Retinal pigment epithelial cell (primary cell): Measurements from ENCODE around the gene TUBGCP2.
A peak's percentile ranks its signal among the peaks of the same experiment; 100 is the strongest.

Source experiments
- DNase-seq: peaks from one replicate; pipeline ENCODE4 v3.0.0-alpha.2; 2010; ENCODE audit warnings: low read depth
- H3K4me3 ChIP-seq: 2 replicates; pipeline ENCODE4 v1.5.1; 2011; ENCODE audit warnings: mild to moderate bottlenecking, low read length, control low read depth, moderate library complexity
- CTCF ChIP-seq: conservative IDR thresholded peaks from 2 replicates; pipeline ENCODE4 v1.5.1; 2011; ENCODE audit warnings: low read depth, low read length, control low read depth, inconsistent platforms

Gene TUBGCP2

DNA sequence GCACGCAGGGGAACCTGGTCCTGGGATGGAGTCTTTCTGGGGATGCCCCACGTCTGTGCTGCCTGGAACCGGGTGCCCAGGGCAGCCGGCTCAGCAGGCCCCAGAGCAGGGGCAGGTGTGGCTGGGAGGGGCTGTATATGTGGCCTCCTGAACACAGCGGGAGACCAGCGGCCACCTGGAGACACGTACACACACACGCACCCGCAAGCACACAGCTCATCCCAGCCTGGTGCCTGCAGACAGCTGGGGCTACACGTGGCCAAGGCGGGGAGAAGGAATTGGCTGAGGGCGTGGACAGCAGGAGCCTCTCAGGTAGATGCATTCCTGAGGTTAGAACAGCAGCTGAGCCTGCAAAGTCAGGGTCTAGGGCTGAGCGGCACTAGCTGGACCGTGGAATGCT, 46.0 kb downstream of the TUBGCP2 start:
- TF ChIP-seq CTCF, result no peak
- no peak overlapping the region for H3K4me3 ChIP-seq
- DNase-seq, result no peak

DNA sequence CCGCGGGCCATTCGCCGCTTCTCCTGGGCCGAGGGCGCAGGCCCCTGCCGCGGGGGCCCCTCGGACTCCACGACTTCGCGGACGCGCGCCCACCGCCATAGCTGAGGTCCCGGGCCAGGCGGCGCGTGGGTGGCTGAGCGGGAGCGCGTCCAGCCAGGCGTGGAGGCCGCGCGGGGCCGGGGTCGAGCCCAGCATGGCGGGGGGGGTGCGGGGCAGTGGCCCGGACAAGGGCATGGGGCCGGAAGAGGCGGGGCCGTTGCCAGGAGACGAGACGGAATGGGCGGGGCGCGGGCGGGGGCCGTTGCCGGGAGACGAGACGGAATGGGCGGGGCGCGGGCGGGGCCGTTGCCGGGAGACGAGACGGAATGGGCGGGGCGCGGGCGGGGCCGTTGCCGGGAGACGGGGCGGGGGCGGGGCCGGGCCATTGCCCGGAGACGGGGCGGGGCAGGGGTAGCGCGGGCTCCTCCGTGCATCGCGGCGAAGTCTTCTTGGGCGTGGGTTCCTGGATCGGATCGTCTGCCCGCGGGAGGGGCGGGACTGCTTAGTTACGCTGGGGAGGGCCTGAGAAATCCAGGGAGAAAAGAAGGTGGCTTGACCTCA, 46.8 kb downstream of the TUBGCP2 start:
- TF ChIP-seq CTCF, result no peak
- DNase-seq, result no peak
- peak overlapping the region; percentile 43 for H3K4me3 ChIP-seq

GRCh38 chr10:133260895-133261725, 47.6 kb downstream of the TUBGCP2 start:
- DNase-seq, result no peak
- peak overlapping the region; percentile 38 for H3K4me3 ChIP-seq
- TF ChIP-seq CTCF, result no peak

DNA sequence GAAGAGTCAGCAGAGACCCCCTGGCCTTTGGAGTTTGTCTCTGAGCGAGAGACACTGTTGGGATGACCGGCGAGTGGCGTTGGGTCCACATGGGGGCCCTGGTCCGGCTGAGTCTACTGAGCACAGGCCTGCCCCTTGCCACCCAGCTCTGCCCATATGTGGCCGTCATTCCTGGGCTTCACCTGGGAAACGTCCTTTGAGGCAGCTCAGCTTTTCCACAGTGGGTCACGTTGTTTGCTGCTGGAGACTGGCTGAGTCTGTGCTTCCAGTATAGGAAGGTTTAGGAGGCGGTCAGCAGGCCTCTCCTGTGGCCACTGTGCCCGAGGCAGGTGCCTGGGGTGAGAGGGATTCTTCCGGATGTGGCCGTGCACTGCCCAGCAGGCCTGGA, 49.1 kb downstream of the TUBGCP2 start:
- DNase-seq, result no peak
- TF ChIP-seq CTCF, result no peak

DNA sequence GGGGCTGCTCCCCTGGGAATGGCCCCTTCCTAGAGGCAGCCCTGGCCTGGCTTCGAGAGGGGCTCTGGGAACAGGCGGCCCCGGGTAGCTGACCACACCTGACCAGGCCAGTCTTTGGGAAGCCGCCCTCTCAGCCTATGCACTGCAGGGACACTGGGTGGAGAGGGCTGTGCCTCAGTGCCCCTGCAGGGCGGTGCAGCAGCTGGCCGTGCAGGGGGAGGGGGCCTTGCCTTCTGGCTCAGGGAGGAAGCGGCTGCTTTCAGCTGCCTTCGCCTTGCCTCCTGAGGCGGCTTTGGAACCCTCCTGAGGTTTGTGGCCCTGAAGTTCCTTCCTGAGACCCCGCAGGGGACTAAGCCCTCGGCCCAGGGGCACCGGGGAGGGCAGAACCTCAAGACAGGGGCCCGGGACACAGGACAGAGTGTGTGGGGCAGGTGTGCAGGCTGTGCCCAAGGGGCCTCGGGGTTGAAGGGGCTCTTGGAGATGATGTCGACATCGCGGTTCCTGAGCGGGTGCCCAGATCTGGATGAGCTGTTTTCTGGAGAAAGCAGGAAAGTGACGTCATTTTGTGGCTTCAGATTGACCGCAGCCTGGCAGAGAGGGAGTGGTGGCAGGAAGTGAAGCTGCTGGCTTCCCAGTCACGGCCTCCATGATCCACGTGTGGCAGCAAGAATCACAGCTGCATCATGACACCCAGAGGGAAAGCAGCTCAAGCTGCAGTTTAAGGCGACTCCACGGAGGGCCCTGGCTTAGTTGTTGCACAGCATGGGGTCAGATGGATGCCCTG, 49.7 kb downstream of the TUBGCP2 start:
- H3K4me3 ChIP-seq, result no peak overlapping the region
- no peak for TF ChIP-seq CTCF
- peak; percentile 93 for DNase-seq

More for the DNA sequence above, 49.1 kb downstream of the TUBGCP2 start:
- no peak overlapping the region for H3K4me3 ChIP-seq

DNA sequence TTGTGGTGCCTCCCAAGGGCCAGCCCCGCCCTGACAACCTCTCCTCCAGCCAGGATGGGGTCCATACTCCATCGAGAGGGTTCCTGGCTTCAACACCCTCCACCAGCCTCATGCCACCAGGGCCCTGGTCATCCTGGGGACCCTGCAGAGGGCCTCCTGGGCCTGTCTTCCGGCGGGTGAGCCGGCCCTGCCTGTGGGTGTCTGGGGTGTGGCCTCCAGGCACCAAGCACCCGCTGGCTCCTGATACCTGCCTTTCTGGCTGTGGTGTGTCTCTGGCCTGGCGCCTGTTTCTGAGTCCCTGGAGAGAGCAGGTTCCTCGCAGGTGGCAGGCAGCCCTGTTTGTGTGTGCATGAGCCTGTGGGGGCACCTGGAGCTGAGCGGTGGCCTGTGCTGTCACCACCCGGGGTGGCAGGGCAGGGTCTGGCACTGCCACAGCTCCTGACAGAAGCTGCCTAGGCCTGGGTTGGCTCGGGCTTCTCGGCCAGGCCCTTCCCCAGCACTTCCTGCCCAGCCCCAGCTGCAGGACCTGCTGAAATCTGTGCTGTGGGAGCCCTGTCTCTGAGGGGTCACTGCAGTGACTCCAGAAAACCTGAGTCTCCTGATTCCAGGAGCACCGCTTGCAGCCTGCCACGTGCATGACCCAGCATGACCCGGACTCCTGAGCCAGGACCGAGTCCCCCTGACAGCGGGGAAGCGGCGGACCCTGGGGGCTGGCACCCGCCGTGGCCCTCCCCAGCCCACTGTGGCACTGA, 50.4 kb downstream of the TUBGCP2 start:
- no peak for DNase-seq
- TF ChIP-seq CTCF, result no peak
- H3K4me3 ChIP-seq, result no peak overlapping the region
